RWPE1 (cell line): Measurements from ENCODE around the gene GPBP1L1.

Experiments
- CTCF ChIA-PET: fragments of 350-600 bp; sonication (Branson Sonifier 250); formaldehyde crosslinking; extraction: SDS; loops from one replicate; lab custom pipeline; 2021; lab: Yijun Ruan, JAX
- POLR2A ChIA-PET: fragments of 400-600 bp; formaldehyde crosslinking; extraction: SDS; loops from one replicate; lab custom pipeline; 2020; ENCODE audit warnings: antibody characterized with exemption; ENCODE audit not compliant: low non-redundant PET; lab: Yijun Ruan, JAX
- DNase-seq: peaks from one replicate; pipeline ENCODE4 v3.0.0; 2012; ENCODE audit warnings: low spot score
- H3K27ac ChIP-seq: fragments of 450-650 bp; 2 replicates; pipeline ENCODE4 v1.5.1; 2017
- TF ChIP-seq, protein P1 (sequence below): fragments of 450-650 bp; conservative IDR thresholded peaks from 2 replicates; pipeline ENCODE4 v1.5.1; 2017; ENCODE audit warnings: low read depth, mild to moderate bottlenecking

Gene GPBP1L1

GRCh38 chr1:45644661-45645060 lies 41.7 kb downstream of the GPBP1L1 start:
- ChIA-PET POLR2A (no interaction called here), CTCF (interaction anchor here (1.0 kb wide), 1 partner anchor 16 kb away, joined by 3 read pairs; no protein-coding TSS in a partner anchor)
- TF ChIP-seq, protein P1, sequence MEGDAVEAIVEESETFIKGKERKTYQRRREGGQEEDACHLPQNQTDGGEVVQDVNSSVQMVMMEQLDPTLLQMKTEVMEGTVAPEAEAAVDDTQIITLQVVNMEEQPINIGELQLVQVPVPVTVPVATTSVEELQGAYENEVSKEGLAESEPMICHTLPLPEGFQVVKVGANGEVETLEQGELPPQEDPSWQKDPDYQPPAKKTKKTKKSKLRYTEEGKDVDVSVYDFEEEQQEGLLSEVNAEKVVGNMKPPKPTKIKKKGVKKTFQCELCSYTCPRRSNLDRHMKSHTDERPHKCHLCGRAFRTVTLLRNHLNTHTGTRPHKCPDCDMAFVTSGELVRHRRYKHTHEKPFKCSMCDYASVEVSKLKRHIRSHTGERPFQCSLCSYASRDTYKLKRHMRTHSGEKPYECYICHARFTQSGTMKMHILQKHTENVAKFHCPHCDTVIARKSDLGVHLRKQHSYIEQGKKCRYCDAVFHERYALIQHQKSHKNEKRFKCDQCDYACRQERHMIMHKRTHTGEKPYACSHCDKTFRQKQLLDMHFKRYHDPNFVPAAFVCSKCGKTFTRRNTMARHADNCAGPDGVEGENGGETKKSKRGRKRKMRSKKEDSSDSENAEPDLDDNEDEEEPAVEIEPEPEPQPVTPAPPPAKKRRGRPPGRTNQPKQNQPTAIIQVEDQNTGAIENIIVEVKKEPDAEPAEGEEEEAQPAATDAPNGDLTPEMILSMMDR = no peak
- DNase-seq = no peak
- H3K27ac ChIP-seq = no peak overlapping the region

DNA sequence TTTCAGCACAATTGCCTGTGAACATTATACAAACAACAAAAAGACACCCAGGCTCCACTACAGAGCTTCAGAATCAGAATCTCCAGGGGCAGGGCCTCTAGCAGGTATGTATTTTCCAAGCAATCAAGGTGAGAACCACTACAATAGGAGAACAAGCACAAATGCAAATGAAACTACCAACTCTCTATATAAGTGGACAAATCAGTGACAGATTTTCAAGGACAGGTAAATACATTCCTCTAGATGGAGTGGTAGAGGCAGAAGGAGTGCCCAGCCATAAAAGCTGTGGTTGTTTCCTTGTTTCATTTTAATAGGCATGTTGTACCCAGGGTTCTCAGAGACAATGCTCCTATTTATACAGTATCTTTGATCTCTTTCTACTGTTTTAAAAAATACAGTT lies 42.4 kb downstream of the GPBP1L1 start:
- ChIA-PET POLR2A (no interaction called here), CTCF (interaction anchor here (1.0 kb wide), 1 partner anchor 15 kb away, joined by 3 read pairs; no protein-coding TSS in a partner anchor)
- DNase-seq = no peak
- H3K27ac ChIP-seq = no peak overlapping the region
- TF ChIP-seq, protein P1 = no peak

DNA sequence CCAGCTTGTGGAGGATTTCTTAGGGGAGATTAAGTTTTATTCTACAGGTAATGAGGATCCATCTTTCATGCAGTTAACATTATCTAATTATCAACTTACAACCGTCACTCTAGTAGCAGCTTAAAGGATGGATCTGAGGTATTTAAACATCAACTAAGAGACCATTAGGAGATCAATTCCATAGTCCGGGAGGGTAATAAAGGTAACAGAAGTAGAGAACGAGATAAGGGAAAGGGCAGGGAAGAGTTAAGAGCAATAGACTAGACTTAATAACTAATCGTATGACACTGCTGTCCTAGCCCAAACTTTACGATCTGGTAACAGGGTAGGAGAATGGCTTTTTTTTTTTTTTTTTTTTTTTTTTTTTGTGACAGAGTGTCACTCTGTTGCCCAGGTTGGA lies 43.0 kb downstream of the GPBP1L1 start:
- no peak for DNase-seq
- TF ChIP-seq, protein P1 = no peak
- H3K27ac ChIP-seq = no peak overlapping the region
- POLR2A ChIA-PET = no interaction called here
- CTCF ChIA-PET = no interaction called here

- H3K27ac ChIP-seq = no peak overlapping the region
- TF ChIP-seq, protein P1 = no peak
- ChIA-PET POLR2A (no interaction called here), CTCF (no interaction called here)
- DNase-seq = no peak
Observed at GRCh38 chr1:45640293-45640692, 46.0 kb downstream of the GPBP1L1 start.

DNA sequence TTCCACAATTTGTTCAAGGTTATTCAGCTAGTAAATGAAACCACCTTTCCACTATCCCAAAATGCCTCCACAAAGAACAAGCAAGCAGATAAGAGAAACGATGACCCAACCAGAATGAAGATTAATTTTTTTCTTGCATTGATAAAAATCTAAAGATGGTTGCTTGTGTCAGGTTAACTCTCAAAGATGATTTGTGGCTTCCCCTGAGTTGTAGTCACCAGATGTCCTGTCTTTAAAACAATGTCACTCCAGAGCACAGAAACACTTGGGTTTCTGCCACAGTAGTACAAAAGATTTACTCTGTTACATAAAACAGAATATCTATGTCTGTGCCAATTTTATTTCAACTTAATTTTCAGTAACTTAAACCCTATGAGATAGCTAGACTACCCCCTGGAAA lies 51.1 kb downstream of the GPBP1L1 start:
- POLR2A ChIA-PET = no interaction called here
- CTCF ChIA-PET = interaction anchor here (0.7 to 0.8 kb wide), 2 partner anchors 11 to 22 kb away, joined by 3 read pairs; no protein-coding TSS in a partner anchor
- no peak overlapping the region for H3K27ac ChIP-seq
- no peak for DNase-seq
- TF ChIP-seq, protein P1 = no peak

- CTCF ChIA-PET = no interaction called here
- TF ChIP-seq, protein P1 = no peak
- POLR2A ChIA-PET = no interaction called here
- no peak for DNase-seq
- no peak overlapping the region for H3K27ac ChIP-seq
Observed at GRCh38 chr1:45630429-45630828, 55.9 kb downstream of the GPBP1L1 start.
